ENCODE measurements around the gene SLC46A2. TPM values are rescaled to one million over a fixed set of nuclear protein-coding genes. Genes with fewer than 3 reads are reported as not detected.
A peak's percentile ranks its signal among the peaks of the same experiment; 100 is the strongest.

SLC46A2 gene
- total and polyA plus RNA-seq, 2 of the 13 experiments (the other 11 are each of a cell fraction or from before 2014, with no cell fraction given) = not detected

- TF ChIP-seq, protein P1, sequence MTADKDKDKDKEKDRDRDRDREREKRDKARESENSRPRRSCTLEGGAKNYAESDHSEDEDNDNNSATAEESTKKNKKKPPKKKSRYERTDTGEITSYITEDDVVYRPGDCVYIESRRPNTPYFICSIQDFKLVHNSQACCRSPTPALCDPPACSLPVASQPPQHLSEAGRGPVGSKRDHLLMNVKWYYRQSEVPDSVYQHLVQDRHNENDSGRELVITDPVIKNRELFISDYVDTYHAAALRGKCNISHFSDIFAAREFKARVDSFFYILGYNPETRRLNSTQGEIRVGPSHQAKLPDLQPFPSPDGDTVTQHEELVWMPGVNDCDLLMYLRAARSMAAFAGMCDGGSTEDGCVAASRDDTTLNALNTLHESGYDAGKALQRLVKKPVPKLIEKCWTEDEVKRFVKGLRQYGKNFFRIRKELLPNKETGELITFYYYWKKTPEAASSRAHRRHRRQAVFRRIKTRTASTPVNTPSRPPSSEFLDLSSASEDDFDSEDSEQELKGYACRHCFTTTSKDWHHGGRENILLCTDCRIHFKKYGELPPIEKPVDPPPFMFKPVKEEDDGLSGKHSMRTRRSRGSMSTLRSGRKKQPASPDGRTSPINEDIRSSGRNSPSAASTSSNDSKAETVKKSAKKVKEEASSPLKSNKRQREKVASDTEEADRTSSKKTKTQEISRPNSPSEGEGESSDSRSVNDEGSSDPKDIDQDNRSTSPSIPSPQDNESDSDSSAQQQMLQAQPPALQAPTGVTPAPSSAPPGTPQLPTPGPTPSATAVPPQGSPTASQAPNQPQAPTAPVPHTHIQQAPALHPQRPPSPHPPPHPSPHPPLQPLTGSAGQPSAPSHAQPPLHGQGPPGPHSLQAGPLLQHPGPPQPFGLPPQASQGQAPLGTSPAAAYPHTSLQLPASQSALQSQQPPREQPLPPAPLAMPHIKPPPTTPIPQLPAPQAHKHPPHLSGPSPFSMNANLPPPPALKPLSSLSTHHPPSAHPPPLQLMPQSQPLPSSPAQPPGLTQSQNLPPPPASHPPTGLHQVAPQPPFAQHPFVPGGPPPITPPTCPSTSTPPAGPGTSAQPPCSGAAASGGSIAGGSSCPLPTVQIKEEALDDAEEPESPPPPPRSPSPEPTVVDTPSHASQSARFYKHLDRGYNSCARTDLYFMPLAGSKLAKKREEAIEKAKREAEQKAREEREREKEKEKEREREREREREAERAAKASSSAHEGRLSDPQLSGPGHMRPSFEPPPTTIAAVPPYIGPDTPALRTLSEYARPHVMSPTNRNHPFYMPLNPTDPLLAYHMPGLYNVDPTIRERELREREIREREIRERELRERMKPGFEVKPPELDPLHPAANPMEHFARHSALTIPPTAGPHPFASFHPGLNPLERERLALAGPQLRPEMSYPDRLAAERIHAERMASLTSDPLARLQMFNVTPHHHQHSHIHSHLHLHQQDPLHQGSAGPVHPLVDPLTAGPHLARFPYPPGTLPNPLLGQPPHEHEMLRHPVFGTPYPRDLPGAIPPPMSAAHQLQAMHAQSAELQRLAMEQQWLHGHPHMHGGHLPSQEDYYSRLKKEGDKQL (CRISPR knock-in tag; IDR thresholded peaks at IDR 0.05; ENCODE audit: low read depth) = no peak
- TF ChIP-seq NAIF1 (CRISPR knock-in tag; IDR thresholded peaks at IDR 0.05; ENCODE audit: borderline replicate concordance) = no peak
- peak; percentile 81 for TF ChIP-seq SMC3 (IDR thresholded peaks at IDR 0.05; ENCODE audit: low read length)
- TF ChIP-seq, protein P2, sequence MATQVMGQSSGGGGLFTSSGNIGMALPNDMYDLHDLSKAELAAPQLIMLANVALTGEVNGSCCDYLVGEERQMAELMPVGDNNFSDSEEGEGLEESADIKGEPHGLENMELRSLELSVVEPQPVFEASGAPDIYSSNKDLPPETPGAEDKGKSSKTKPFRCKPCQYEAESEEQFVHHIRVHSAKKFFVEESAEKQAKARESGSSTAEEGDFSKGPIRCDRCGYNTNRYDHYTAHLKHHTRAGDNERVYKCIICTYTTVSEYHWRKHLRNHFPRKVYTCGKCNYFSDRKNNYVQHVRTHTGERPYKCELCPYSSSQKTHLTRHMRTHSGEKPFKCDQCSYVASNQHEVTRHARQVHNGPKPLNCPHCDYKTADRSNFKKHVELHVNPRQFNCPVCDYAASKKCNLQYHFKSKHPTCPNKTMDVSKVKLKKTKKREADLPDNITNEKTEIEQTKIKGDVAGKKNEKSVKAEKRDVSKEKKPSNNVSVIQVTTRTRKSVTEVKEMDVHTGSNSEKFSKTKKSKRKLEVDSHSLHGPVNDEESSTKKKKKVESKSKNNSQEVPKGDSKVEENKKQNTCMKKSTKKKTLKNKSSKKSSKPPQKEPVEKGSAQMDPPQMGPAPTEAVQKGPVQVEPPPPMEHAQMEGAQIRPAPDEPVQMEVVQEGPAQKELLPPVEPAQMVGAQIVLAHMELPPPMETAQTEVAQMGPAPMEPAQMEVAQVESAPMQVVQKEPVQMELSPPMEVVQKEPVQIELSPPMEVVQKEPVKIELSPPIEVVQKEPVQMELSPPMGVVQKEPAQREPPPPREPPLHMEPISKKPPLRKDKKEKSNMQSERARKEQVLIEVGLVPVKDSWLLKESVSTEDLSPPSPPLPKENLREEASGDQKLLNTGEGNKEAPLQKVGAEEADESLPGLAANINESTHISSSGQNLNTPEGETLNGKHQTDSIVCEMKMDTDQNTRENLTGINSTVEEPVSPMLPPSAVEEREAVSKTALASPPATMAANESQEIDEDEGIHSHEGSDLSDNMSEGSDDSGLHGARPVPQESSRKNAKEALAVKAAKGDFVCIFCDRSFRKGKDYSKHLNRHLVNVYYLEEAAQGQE (IDR thresholded peaks at IDR 0.05; ENCODE audit: borderline replicate concordance in 1 of 2, low read depth in 1 of 2, low read length in 2 of 2) = no peak
- peak; percentile 49; the same call in 1 of the 2 replicates for TF ChIP-seq KDM3A (CRISPR knock-in tag; IDR thresholded peaks at IDR 0.05; ENCODE audit: low read depth)
- no peak for TF ChIP-seq ZC3H4 (CRISPR knock-in tag; IDR thresholded peaks at IDR 0.05; ENCODE audit: borderline replicate concordance)
- TF ChIP-seq GMEB2 (CRISPR knock-in tag; IDR thresholded peaks at IDR 0.05; ENCODE audit: low read depth) = no peak
- TF ChIP-seq CC2D1A (CRISPR knock-in tag; IDR thresholded peaks at IDR 0.05) = no peak
- no peak for TF ChIP-seq PBX3 (CRISPR knock-in tag; IDR thresholded peaks at IDR 0.05; ENCODE audit: borderline replicate concordance)
- TF ChIP-seq, protein P3, sequence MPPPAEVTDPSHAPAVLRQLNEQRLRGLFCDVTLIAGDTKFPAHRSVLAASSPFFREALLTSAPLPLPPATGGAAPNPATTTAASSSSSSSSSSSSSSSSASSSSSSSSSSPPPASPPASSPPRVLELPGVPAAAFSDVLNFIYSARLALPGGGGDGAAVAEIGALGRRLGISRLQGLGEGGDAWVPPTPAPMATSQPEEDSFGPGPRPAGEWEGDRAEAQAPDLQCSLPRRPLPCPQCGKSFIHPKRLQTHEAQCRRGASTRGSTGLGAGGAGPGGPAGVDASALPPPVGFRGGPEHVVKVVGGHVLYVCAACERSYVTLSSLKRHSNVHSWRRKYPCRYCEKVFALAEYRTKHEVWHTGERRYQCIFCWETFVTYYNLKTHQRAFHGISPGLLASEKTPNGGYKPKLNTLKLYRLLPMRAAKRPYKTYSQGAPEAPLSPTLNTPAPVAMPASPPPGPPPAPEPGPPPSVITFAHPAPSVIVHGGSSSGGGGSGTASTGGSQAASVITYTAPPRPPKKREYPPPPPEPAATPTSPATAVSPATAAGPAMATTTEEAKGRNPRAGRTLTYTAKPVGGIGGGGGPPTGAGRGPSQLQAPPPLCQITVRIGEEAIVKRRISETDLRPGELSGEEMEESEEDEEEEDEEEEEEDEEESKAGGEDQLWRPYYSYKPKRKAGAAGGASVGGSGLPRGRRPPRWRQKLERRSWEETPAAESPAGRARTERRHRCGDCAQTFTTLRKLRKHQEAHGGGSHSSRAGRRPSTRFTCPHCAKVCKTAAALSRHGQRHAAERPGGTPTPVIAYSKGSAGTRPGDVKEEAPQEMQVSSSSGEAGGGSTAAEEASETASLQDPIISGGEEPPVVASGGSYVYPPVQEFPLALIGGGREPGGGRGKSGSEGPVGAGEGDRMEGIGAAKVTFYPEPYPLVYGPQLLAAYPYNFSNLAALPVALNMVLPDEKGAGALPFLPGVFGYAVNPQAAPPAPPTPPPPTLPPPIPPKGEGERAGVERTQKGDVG (CRISPR knock-in tag; IDR thresholded peaks at IDR 0.05; ENCODE audit: borderline replicate concordance) = no peak
- TF ChIP-seq RFX5 (IDR thresholded peaks at IDR 0.05; ENCODE audit: low read depth, low read length) = no peak
Observed at GRCh38 chr9:112844771-112845542, 45.7 kb downstream of the SLC46A2 start (continued).
